OCI-LY7 (cell line): ENCODE measurements around the gene EPX. TPM values are rescaled to one million over a fixed set of nuclear protein-coding genes. Genes with fewer than 3 reads are reported as not detected.

Experiments
- BruUV-seq: library from RNA; stranded (reverse); fragments of 400-500 nt; replicated peaks from 2 replicates; lab custom pipeline; 2021; lab: Mats Ljungman, UMichigan
- CTCF ChIA-PET: fragments of 300-600 bp; sonication (Branson Sonifier 250); formaldehyde crosslinking; loops from one replicate; lab custom pipeline; 2022; ENCODE audit warnings: antibody characterized with exemption; ENCODE audit not compliant: unreplicated experiment; lab: Charles Lee
- POLR2A ChIA-PET: fragments of 300-600 bp; sonication (Branson Sonifier 250); formaldehyde crosslinking; loops from one replicate; lab custom pipeline; 2022; ENCODE audit warnings: antibody characterized with exemption; lab: Charles Lee
- DNase-seq: peaks from one replicate; pipeline ENCODE4 v3.0.0-alpha.2; 2015; ENCODE audit warnings: low spot score
- H2AFZ ChIP-seq: fragments of 200-600 bp; sonication (generic), shearing (Covaris generic); 2 replicates; pipeline ENCODE4 v1.6.1; 2014; ENCODE audit warnings: mild to moderate bottlenecking, antibody characterized with exemption, low read length, moderate library complexity
- H3K27ac ChIP-seq: fragments of 200-600 bp; sonication (generic); 2 replicates; pipeline ENCODE4 v1.5.1; 2014; ENCODE audit warnings: mixed run types, low read depth, mild to moderate bottlenecking, moderate library complexity, low read length, inconsistent platforms; ENCODE audit not compliant: poor library complexity, severe bottlenecking
- H3K36me3 ChIP-seq: fragments of 200-600 bp; sonication (generic); 2 replicates; pipeline ENCODE4 v1.6.1; 2014; ENCODE audit warnings: mild to moderate bottlenecking, antibody characterized with exemption, low read length, moderate library complexity, mixed read lengths; ENCODE audit not compliant: insufficient read depth
- H3K4me1 ChIP-seq: fragments of 200-600 bp; sonication (generic); 2 replicates; pipeline ENCODE4 v1.5.1; 2014; ENCODE audit warnings: mild to moderate bottlenecking, low read length; ENCODE audit not compliant: insufficient read depth, poor library complexity, severe bottlenecking
- H3K4me2 ChIP-seq: fragments of 200-600 bp; sonication (generic); 2 replicates; pipeline ENCODE4 v1.6.1; 2014; ENCODE audit warnings: mild to moderate bottlenecking, low read length
- H3K4me3 ChIP-seq: fragments of 200-600 bp; sonication (generic); 2 replicates; pipeline ENCODE4 v1.5.1; 2014; ENCODE audit warnings: mild to moderate bottlenecking, low read depth, low read length; ENCODE audit not compliant: poor library complexity, severe bottlenecking
- H3K79me2 ChIP-seq: fragments of 200-600 bp; sonication (generic); 2 replicates; pipeline ENCODE4 v1.6.1; 2016; ENCODE audit warnings: low read depth, mild to moderate bottlenecking, low read length, moderate library complexity, mixed read lengths; ENCODE audit not compliant: insufficient read depth
- H3K9me2 ChIP-seq: fragments of 200-600 bp; sonication (generic); 2 replicates; pipeline ENCODE4 v1.6.1; 2016; ENCODE audit warnings: mild to moderate bottlenecking, low read length, mixed read lengths; ENCODE audit not compliant: insufficient read depth
- H3K9me3 ChIP-seq: fragments of 200-600 bp; sonication (generic); 2 replicates; pipeline ENCODE4 v1.6.1; 2014; ENCODE audit warnings: mild to moderate bottlenecking, mixed run types, low read length, mixed read lengths
- H4K20me1 ChIP-seq: fragments of 200-600 bp; sonication (generic); 2 replicates; pipeline ENCODE4 v1.6.1; 2014; ENCODE audit warnings: mild to moderate bottlenecking, antibody characterized with exemption, low read length, moderate library complexity, mixed read lengths; ENCODE audit not compliant: insufficient read depth
- EZH2phosphoT487 ChIP-seq: fragments of 200-600 bp; sonication (generic); IDR thresholded peaks from 2 replicates; pipeline ENCODE4 v1.6.1; 2018; ENCODE audit warnings: low read depth, borderline replicate concordance, mild to moderate bottlenecking, mixed run types, antibody characterized with exemption, low read length, moderate library complexity, mixed read lengths
- intact Hi-C: fragments of 100-400 bp; cut with micrococcal nuclease; formaldehyde crosslinking; loops from one replicate; pipeline ENCODE4 v1.10.0; 2022; ENCODE audit not compliant: unreplicated experiment
- total RNA-seq, 2 experiments: library from RNA; depleted of rRNA in 1 of 2; stranded (reverse); fragments of >200 nt in 1 of 2; shearing (Covaris generic) in 1 of 2; gene quantifications; 2 replicates each; pipeline ENCODE4 v1.2.3, GENCODE V29; 2014 to 2022
- TF ChIP-seq, protein P1 (sequence below): fragments of 200-600 bp; sonication (generic); conservative IDR thresholded peaks from 2 replicates; pipeline ENCODE4 v1.5.1; 2014; ENCODE audit warnings: mild to moderate bottlenecking, antibody characterized with exemption, low read length, moderate library complexity, mixed read lengths

EPX gene
- total RNA-seq, 2 experiments from 2014 or later, result not detected

DNA sequence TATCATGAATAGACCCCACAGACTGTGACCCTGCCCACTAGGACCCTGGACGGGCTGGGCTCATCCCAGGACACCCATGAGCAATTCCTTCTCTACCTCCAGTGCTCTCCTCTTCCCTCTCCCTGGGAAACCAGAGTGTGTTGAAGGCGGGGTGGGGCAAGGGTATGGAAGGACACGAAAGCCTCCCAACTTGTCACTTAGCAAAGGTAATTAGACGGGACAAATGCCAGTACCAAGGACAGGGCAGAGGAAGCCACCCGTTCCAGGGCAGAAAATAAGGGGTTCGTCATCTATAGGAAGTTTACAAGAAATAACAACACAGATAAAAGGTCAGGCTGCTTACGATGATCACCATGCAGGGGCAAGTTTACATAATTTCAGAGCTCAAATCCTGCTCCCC, 4.9 kb upstream of the EPX start:
- Histone ChIP-seq H3K27ac (no peak overlapping the region), H3K36me3 (no peaks in the 10 kb centered on the region), H2AFZ (no peak overlapping the region), H3K79me2 (no peaks in the 10 kb centered on the region), H3K9me3 (no peaks in the 10 kb centered on the region), H3K4me2 (no peak overlapping the region), H3K4me3 (no peak overlapping the region), H4K20me1 (no peaks in the 10 kb centered on the region), H3K4me1 (peaks cover 16% of the 10 kb centered on the region), H3K9me2 (no peaks in the 10 kb centered on the region)
- DNase-seq, result no peak
- BruUV-seq, result no TSS peak
- TF ChIP-seq, protein P1, sequence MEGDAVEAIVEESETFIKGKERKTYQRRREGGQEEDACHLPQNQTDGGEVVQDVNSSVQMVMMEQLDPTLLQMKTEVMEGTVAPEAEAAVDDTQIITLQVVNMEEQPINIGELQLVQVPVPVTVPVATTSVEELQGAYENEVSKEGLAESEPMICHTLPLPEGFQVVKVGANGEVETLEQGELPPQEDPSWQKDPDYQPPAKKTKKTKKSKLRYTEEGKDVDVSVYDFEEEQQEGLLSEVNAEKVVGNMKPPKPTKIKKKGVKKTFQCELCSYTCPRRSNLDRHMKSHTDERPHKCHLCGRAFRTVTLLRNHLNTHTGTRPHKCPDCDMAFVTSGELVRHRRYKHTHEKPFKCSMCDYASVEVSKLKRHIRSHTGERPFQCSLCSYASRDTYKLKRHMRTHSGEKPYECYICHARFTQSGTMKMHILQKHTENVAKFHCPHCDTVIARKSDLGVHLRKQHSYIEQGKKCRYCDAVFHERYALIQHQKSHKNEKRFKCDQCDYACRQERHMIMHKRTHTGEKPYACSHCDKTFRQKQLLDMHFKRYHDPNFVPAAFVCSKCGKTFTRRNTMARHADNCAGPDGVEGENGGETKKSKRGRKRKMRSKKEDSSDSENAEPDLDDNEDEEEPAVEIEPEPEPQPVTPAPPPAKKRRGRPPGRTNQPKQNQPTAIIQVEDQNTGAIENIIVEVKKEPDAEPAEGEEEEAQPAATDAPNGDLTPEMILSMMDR, result no peak
- no peak for TF ChIP-seq EZH2phosphoT487
- intact Hi-C loops, result no loop called here
- CTCF ChIA-PET, result no interaction called here
- POLR2A ChIA-PET, result no interaction called here

- ChIA-PET POLR2A (no interaction called here), CTCF (no interaction called here)
- Histone ChIP-seq H3K36me3 (no peaks in the 10 kb centered on the region), H3K4me3 (no peak overlapping the region), H2AFZ (no peak overlapping the region), H3K9me2 (no peaks in the 10 kb centered on the region), H3K9me3 (no peaks in the 10 kb centered on the region), H3K4me2 (no peak overlapping the region), H3K4me1 (peaks cover 16% of the 10 kb centered on the region), H3K79me2 (no peaks in the 10 kb centered on the region), H3K27ac (no peak overlapping the region), H4K20me1 (no peaks in the 10 kb centered on the region)
- DNase-seq, result no peak
- intact Hi-C loops, result no loop called here
- no TSS peak for BruUV-seq
- no peak for TF ChIP-seq EZH2phosphoT487
- TF ChIP-seq, protein P1, result no peak
Measured at GRCh38 chr17:58189436-58190146, 2.9 kb upstream of the EPX start.

GRCh38 chr17:58191241-58191896, 1.2 kb upstream of the EPX start:
- no TSS peak for BruUV-seq
- Histone ChIP-seq H3K79me2 (no peaks in the 10 kb centered on the region), H4K20me1 (no peaks in the 10 kb centered on the region), H3K9me3 (no peaks in the 10 kb centered on the region), H3K4me3 (no peak overlapping the region), H3K36me3 (no peaks in the 10 kb centered on the region), H3K9me2 (no peaks in the 10 kb centered on the region), H2AFZ (no peak overlapping the region), H3K4me1 (peaks cover 4% of the 10 kb centered on the region), H3K4me2 (no peak overlapping the region), H3K27ac (no peak overlapping the region)
- POLR2A ChIA-PET, result no interaction called here
- CTCF ChIA-PET, result no interaction called here
- no peak for DNase-seq
- TF ChIP-seq EZH2phosphoT487, result no peak
- intact Hi-C loops, result no loop called here
